Spleen (tissue), 7 donors: Measurements from ENCODE around the gene COL23A1.

ENCODE experiments used
- CTCF ChIP-seq, 11 experiments: fragments of 200-600 bp in 7 of 11; fragments of 450-650 bp in 4 of 11; sonication (generic) in 4 of 11; IDR thresholded peaks in 8 of 11; conservative IDR thresholded peaks in 3 of 11; 1 replicate in 7 of 11; 2 replicates in 4 of 11; pipeline versions ENCODE4 v1.4.0 to v1.8.0; 2016 to 2021; ENCODE audit warnings: antibody characterized with exemption in 11 of 11, inconsistent platforms in 4 of 11, mild to moderate bottlenecking in 1 of 11
- POLR2A ChIP-seq, 3 donors: fragments of 450-650 bp; IDR thresholded peaks; one replicate each; pipeline ENCODE4 v1.5.1; 2017; ENCODE audit warnings: antibody characterized with exemption in 3 of 3, mild to moderate bottlenecking in 1 of 3
- donor health status: DM: no; HTN: no; CAD: no; lungs with moderate emphysema.
- donor health status: DM: no; HTN: no; CAD: no.
- donor health status: DM: no; HTN: no; CAD: no.

DNA sequence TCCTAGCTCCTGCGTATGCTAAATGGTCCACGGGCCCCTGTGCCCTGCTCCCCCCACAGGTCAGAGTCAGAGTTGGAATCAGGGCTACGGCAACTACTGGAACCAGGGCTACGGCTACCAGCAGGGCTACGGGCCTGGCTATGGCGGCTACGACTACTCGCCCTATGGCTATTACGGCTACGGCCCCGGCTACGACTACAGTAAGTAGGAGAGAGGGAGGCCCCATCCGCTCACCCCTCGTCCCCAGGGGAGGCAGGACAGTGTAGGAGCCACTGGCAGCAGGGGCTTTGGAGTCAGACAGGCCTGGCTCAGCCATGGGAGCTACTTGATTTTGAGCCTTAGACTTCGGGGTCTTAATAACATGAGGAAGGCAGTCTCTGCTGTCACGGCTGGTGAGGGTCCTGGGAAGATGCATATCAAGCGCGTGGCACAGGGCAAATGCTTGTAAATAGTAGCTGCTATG, 380.1 kb downstream of the COL23A1 start:
- TF ChIP-seq CTCF (IDR thresholded peaks at IDR 0.05 in 8 of 11, conservative IDR thresholded peaks at IDR 0.05 in 3 of 11) = no peak
- no peak for TF ChIP-seq POLR2A (IDR thresholded peaks at IDR 0.05)
